Glutamatergic neuron (in vitro differentiated cells): Measurements from ENCODE around the gene LNPEP. TPM values are rescaled to one million over a fixed set of nuclear protein-coding genes. Genes with fewer than 3 reads are reported as not detected.

ENCODE experiments used
- DNase-seq: peaks from one replicate; pipeline ENCODE4 v3.0.0; 2022
- H3K27ac Mint-ChIP-seq: one replicate; pipeline ENCODE4 v1.8.0; 2020; ENCODE audit warnings: mild to moderate bottlenecking, mixed read lengths, inconsistent platforms; ENCODE audit not compliant: unreplicated experiment
- H3K27me3 Mint-ChIP-seq: one replicate; pipeline ENCODE4 v1.8.0; 2020; ENCODE audit warnings: mild to moderate bottlenecking, moderate library complexity, mixed read lengths, inconsistent platforms; ENCODE audit not compliant: unreplicated experiment
- H3K36me3 Mint-ChIP-seq: one replicate; pipeline ENCODE4 v1.8.0; 2020; ENCODE audit warnings: mild to moderate bottlenecking, mixed read lengths, inconsistent platforms; ENCODE audit not compliant: unreplicated experiment
- H3K4me1 Mint-ChIP-seq: one replicate; pipeline ENCODE4 v1.8.0; 2020; ENCODE audit warnings: mild to moderate bottlenecking, low read depth, mixed read lengths, inconsistent platforms; ENCODE audit not compliant: unreplicated experiment
- H3K4me3 Mint-ChIP-seq: one replicate; pipeline ENCODE4 v1.8.0; 2020; ENCODE audit warnings: mild to moderate bottlenecking, mixed read lengths, inconsistent platforms; ENCODE audit not compliant: unreplicated experiment
- H3K9me3 Mint-ChIP-seq: one replicate; pipeline ENCODE4 v1.8.0; 2020; ENCODE audit warnings: mild to moderate bottlenecking, moderate library complexity, mixed read lengths, inconsistent platforms; ENCODE audit not compliant: unreplicated experiment
- total RNA-seq: library from RNA; stranded (reverse); fragmentation: NEBNext Ultra II Directional; extraction: Animal tissue kit (Norgen Biotek cat#: 25700); gene quantifications from one replicate; pipeline ENCODE4 v1.2.1, GENCODE V29; 2021; ENCODE audit not compliant: unreplicated experiment
- TF ChIP-seq, protein P1 (sequence below): fragments of 200-600 bp; sonication (generic); IDR thresholded peaks from one replicate; pipeline ENCODE4 v1.5.0; 2021; ENCODE audit not compliant: partially characterized antibody, unreplicated experiment

Gene LNPEP
- total RNA-seq, 1 donor from 2014 or later: 9.3 TPM

DNA sequence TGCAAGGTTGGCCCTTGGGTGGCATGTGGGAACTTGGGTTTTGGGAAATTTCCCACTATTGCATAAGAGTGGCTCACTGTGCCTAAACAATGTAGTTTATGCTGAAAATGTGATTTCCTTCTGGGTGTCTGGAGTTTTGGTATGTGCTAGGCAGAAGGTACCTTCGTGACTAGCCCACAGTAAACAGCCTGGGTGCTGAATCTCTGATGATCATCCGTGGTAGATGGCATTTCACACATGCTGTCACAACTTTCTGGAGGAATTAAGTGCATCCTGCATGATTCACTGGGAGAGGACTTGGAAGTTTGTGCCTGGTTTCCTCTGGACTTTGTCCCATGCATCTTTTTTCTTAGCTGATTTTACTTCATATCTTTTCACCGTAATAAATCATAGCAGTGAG lies 64.5 kb downstream of the LNPEP start:
- Mint-ChIP-seq H3K9me3 (no peaks in the 10 kb centered on the region), H3K27ac (no peak overlapping the region), H3K36me3 (no peaks in the 10 kb centered on the region), H3K4me3 (no peak overlapping the region), H3K4me1 (no peaks in the 10 kb centered on the region), H3K27me3 (no peaks in the 10 kb centered on the region)
- TF ChIP-seq, protein P1, sequence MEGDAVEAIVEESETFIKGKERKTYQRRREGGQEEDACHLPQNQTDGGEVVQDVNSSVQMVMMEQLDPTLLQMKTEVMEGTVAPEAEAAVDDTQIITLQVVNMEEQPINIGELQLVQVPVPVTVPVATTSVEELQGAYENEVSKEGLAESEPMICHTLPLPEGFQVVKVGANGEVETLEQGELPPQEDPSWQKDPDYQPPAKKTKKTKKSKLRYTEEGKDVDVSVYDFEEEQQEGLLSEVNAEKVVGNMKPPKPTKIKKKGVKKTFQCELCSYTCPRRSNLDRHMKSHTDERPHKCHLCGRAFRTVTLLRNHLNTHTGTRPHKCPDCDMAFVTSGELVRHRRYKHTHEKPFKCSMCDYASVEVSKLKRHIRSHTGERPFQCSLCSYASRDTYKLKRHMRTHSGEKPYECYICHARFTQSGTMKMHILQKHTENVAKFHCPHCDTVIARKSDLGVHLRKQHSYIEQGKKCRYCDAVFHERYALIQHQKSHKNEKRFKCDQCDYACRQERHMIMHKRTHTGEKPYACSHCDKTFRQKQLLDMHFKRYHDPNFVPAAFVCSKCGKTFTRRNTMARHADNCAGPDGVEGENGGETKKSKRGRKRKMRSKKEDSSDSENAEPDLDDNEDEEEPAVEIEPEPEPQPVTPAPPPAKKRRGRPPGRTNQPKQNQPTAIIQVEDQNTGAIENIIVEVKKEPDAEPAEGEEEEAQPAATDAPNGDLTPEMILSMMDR: no peak
- no peak for DNase-seq

DNA sequence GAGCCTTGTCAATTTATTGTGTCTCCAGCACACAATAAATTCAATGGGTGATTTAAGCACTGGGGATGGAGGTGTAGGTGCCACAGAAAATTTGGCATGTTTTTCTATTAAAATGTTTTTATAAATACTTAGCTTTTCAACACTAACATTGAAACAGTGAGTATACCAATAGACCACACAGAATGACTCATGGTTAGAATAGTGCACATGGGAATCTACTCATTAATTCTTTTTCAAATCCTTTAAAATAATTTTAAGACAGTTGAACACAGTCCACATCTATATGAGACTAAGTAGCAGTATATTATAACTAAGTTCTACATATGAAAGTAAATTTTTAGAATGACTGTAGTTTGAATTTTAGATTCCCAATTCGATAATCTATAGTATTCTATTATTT lies 67.1 kb downstream of the LNPEP start:
- H3K4me1 Mint-ChIP-seq: no peaks in the 10 kb centered on the region
- no peak overlapping the region for H3K4me3 Mint-ChIP-seq
- H3K9me3 Mint-ChIP-seq: no peaks in the 10 kb centered on the region
- DNase-seq: no peak
- TF ChIP-seq, protein P1: no peak
- no peaks in the 10 kb centered on the region for H3K27me3 Mint-ChIP-seq
- no peaks in the 10 kb centered on the region for H3K36me3 Mint-ChIP-seq
- H3K27ac Mint-ChIP-seq: no peak overlapping the region

DNA sequence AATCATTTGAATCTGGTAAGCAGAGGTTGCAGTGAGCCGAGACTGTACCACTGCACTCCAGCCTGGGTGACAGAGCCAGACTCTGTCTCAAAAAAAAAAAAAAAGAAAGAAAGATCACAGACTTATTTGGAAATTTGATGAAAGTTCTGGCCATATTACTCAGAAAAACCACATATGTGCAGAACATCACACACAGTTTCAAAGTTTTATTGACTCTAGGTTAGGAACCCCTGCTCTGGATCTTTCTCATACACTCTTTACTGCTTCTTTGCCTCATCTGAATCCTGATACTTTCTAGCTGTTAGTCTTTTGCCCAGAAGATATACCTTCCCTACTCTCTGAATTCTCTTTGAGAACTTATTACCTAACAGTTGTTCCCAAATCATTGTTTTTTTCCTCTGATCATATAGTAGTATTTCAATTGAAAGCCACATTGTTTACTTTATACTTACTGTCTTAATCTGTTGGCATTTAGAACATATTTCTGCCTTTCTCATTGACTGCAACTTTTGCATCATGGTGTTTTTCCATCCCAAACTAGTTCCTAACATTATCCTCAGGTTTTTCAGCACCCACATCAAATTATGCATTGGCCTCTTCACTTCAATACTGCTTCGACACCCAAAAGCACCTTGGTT lies 68.7 kb downstream of the LNPEP start:
- Mint-ChIP-seq H3K27me3 (no peaks in the 10 kb centered on the region), H3K36me3 (no peaks in the 10 kb centered on the region), H3K4me3 (no peak overlapping the region)

DNA sequence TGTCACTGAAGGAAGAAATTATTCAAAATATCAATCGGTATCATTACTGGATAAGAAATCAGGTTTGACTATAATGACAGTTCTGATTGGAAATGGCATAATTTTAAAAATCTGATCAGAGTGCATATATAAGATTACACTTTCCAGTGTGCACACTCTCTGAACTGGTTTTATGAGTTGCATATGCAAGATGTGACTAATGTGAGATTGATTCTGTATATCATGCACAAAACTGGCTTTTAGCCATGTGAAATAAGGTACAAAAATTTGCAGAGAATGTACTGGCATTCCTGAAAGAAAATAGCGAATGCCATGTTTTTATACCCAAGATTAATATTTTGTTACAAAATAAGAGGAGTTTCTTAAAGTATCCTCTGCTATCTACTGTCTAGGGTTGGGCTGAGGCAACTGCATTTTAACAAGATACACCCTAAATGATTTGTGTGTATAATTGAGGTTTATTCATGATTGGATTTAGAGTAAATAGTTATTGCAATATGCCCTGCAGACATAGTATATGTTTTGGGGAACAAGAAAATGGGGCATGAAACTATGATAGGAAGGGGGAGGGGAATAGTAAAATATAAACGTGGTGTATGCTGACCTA lies 70.7 kb downstream of the LNPEP start:
- no peak overlapping the region for H3K27ac Mint-ChIP-seq
- H3K36me3 Mint-ChIP-seq: no peaks in the 10 kb centered on the region
- no peak overlapping the region for H3K4me3 Mint-ChIP-seq
- no peaks in the 10 kb centered on the region for H3K27me3 Mint-ChIP-seq
- TF ChIP-seq, protein P1: no peak
- no peaks in the 10 kb centered on the region for H3K9me3 Mint-ChIP-seq
- DNase-seq: no peak
- no peaks in the 10 kb centered on the region for H3K4me1 Mint-ChIP-seq

More for the DNA sequence above, 68.7 kb downstream of the LNPEP start:
- no peaks in the 10 kb centered on the region for H3K9me3 Mint-ChIP-seq
- DNase-seq: no peak
- TF ChIP-seq, protein P1: no peak
- no peaks in the 10 kb centered on the region for H3K4me1 Mint-ChIP-seq
- no peak overlapping the region for H3K27ac Mint-ChIP-seq

DNA sequence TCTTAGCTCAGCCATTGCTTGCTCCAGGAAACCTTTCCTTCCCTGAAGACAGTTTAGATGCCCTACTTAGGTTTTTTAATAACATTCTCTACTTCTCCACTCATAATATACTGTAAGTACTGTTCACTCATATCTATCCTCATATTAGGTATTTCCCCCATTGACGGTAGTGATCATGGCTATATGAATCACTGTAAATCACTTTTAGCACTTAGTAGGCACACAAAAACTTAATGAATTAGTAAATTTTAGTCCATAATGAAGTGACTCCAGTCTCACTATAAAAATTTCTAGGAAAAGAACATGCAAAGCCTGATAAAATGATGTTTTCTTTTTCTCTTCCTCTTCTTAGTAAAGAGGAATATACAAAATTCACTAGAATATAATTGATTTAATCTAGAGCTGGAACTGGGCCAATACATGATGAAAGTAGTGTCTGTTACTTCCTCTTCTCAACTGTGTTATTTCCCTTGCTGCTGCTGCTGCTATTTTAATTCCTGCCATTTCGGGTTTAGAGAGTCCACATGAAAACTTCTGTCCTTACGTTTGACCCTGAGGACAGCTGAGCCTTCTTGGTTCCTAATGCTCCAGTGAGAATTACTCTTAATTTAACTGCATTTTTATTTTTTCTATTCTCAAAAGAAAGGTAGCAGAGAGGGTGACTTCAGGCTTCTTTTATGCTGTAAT lies 73.5 kb downstream of the LNPEP start:
- Mint-ChIP-seq H3K9me3 (no peaks in the 10 kb centered on the region), H3K4me3 (no peak overlapping the region), H3K36me3 (no peaks in the 10 kb centered on the region), H3K4me1 (no peaks in the 10 kb centered on the region), H3K27me3 (no peaks in the 10 kb centered on the region), H3K27ac (no peak overlapping the region)
- DNase-seq: no peak
- TF ChIP-seq, protein P1: no peak
